T-helper 2 cell (primary cell): ENCODE results near the gene SERPINB6.

Experiments
- DNase-seq, 5 experiments: peaks; one replicate each; pipeline versions ENCODE4 v3.0.0 to v3.0.0-alpha.2; 2012 to 2022

Gene SERPINB6

GRCh38 chr6:2999618-3000557 lies 28.5 kb upstream of the SERPINB6 start, which contains the start of gene NQO2:
Gene NQO2, plus strand, starts transcription at chr6:2999894. Its CDS starts 6,659 bp downstream, at chr6:3006553.
- peak; percentile 76 to 87 (median 86) for DNase-seq

- peak in 1 of 5 experiments; percentile 48 for DNase-seq
Measured at GRCh38 chr6:2998998-2999617, 27.7 kb upstream of the SERPINB6 start.

DNA sequence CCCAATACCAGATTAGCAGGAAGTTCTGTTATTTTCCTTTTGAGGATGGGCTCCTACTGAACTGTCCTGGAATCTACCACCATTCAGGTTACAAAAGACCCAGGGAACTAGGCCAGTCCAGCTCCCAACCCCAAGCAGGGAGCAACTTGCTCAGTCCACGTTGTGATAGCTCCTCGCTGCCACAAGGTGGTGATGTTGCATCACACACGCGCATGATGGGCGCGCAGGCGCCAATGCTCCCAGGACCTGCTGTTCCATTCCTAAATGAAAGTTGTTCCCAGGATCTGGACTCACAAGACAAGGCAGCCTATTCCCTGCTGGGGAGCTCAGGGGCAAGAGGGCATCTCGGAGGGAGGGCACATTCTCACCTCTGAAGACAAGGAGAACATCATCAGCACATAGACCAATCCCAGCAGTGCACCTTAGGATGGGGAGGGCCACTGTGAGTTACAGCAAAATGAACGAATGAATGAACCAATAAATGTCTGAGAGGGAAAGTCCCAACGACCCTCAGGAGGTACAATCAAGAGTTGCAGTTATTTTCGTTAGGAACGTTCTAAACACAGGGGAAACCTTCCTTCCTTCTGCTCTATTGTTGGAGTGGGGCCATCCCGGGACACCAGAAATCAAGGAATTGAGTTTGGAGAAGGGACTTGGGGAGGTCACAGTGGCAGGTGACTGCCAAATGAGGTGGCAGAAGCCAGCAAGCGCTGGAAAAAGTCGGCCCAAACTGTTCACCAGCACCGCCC lies 27.1 kb upstream of the SERPINB6 start:
- peak in 4 of 5 experiments; percentile 12 to 81 (median 52) for DNase-seq

DNA sequence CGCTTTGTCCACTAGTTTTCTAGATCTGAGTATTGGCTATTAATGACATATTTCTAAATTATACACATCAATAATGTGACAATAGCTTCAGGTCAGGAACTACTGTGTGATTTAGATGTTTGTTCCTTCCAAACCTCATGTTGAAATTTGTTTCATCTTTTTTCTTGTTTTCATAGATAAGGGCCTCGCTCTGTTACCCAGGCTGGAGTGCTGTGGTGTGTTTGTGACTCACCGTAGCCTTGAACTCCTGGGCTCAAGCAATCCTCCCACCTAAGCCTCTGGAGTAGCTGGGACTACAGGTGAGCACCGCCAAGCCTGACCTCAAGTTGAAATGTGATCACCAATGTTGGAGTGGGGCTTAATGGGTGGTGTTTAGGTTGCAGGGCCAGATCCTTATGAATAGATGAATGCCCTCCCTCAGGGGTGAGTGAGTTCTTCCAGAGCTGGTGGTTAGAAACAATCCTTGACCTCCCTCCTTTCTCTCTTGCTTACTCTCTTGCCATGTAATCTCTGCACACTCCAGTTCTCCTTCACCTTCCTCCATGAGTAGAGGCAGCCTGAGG lies 22.5 kb upstream of the SERPINB6 start:
- DNase-seq = no peak

GRCh38 chr6:2992330-2992979 lies 21.1 kb upstream of the SERPINB6 start:
- DNase-seq = no peak

- DNase-seq = no peak
Measured at GRCh38 chr6:2990932-2991506, 19.7 kb upstream of the SERPINB6 start.

GRCh38 chr6:2990248-2990931 lies 19.0 kb upstream of the SERPINB6 start:
- DNase-seq = peak in 1 of 5 experiments; percentile 30

- peak in 4 of 5 experiments; percentile 48 to 97 (median 80) for DNase-seq
Measured at GRCh38 chr6:2989332-2990247, 18.2 kb upstream of the SERPINB6 start.

DNA sequence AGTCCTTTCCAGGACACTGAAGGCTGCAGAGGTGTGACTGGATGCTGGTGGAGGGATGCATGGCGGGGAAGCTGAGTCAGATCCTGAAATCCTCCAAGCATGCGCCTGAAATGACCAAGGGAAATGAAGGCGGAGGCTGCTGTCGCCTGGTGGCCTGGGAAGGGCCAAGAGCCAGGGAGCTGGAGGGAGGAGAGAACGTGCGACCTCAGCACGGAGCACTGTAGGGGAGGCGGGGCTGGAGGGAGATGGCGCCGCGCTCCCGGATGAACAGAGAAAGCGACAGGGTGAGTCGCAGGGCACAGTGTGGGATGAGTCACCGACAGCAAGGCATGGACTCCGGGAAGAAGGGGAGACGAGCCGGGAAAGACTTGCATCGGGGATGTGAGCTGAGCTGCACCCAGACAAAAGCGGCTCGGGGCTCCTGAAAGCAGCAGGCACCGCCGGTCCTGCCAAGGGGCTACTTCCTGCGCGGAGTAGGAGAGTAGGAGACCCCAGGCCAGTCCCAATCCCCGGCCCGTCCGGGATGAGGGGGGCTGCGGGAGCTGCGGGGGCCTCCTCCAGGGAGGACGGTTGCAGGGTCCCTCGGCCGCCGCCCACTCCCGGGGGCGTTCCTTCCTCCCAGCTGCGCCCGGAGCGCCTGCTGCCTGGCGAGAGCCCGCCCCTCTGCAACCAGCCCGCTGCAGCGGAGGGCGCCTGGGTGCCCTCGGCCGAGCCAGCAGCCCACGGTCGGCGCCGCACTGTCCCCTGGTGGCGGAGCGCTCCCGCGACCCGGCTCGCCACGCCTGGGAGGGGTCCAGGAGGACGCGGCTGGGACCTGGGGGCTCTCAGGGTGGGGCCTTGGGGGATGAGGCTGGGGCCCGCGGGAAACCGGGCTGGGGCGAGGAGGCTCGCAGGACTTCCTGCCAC lies 17.3 kb upstream of the SERPINB6 start:
- peak; percentile 53 to 85 (median 68) for DNase-seq

- DNase-seq = no peak
Measured at GRCh38 chr6:2988094-2988425, 16.7 kb upstream of the SERPINB6 start.

DNA sequence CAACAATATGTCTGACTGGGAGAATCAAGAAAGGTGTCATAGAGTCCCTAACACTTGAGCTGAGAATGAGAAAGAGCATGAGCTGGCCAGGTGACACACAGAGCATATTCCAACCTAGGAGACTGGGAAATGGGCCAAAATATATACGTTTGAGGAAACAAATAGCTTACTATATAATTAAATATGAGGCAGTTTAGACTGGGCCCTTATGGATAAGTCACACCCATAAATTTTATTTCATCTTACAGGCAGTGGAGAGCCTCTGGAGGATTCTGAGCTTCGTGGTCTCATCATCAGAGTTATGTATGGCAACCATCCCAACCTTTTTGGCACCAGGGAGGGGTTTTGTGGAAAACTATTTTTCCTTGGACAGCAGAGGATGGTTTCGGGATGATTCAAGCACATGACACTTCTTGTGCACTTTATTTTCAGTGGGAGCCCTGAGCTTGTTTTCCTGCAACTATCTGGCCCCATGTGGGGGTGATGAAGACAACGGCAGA lies 15.4 kb upstream of the SERPINB6 start:
- no peak for DNase-seq

GRCh38 chr6:2984738-2985406 lies 13.5 kb upstream of the SERPINB6 start:
- DNase-seq = no peak

GRCh38 chr6:2982426-2983117 lies 11.2 kb upstream of the SERPINB6 start:
- DNase-seq = no peak

DNA sequence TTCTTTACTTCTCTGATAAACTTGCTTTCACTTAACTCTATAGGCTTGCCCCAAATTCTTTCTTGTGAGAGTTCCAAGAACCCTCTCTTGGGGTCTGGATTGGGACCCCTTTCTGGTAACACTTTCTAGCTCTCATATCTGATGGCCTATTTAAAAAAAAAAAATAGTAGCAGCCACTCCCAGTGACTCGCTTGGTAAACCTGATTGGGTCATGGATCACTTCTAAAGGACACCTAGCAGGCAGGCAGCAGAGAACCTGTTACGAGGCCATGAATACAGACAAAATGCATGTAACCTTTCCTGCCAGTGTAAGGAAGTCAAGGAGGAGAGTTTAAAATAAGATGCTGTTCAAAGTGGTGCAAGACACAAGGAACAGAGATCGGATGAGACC lies 9.1 kb upstream of the SERPINB6 start:
- no peak for DNase-seq

GRCh38 chr6:2979819-2980464 lies 8.6 kb upstream of the SERPINB6 start:
- DNase-seq = no peak

DNA sequence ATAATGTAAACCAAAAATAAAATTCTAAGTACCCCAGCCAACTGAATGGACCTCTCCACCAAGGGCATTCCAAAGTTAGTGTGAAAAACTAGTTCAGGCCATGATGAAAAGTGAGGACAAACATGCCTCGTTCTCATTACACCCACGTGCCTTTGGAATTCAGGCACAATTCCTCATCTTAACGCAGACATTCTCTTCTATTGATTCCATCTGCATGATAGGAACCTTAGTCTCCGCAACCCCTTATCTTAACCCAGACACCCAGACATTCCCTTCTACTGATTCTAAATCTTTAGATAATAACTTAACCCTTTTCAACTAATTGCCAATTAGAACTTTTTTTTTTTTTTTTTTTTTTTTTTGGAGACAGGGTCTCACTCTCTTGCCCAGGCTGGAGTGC lies 7.6 kb upstream of the SERPINB6 start:
- no peak for DNase-seq
